CD14-positive monocyte (primary cell): ENCODE data around the gene FADS3. TPM values are rescaled to one million over a fixed set of nuclear protein-coding genes. Genes with fewer than 3 reads are reported as not detected.

Experiments
- DNase-seq, 3 donors: peaks; one replicate each; pipeline ENCODE4 v3.0.0-alpha.2; 2011 to 2022
- H2AFZ ChIP-seq: 2 replicates; pipeline ENCODE4 v1.6.0; 2012; ENCODE audit warnings: mild to moderate bottlenecking, low read depth, low read length, inconsistent platforms; ENCODE audit not compliant: insufficient read depth, poor library complexity, severe bottlenecking
- H3K27ac ChIP-seq, 2 donors: 1 replicate in 1 of 2; 2 replicates in 1 of 2; pipeline ENCODE4 v1.5.1; 2012 to 2013; ENCODE audit warnings: low read length in 2 of 2, control low read depth in 1 of 2, inconsistent platforms in 1 of 2, low read depth in 1 of 2, mild to moderate bottlenecking in 1 of 2
- H3K27me3 ChIP-seq, 2 donors: one replicate each; pipeline versions ENCODE4 v1.6.0 to v1.6.1; 2011 to 2013; ENCODE audit warnings: low read length in 2 of 2; ENCODE audit not compliant: control insufficient read depth in 2 of 2, insufficient read depth in 2 of 2
- H3K36me3 ChIP-seq, 2 donors: replicated peaks in 1 of 2; 1 replicate in 1 of 2; 2 replicates in 1 of 2; pipeline versions ENCODE4 v1.5.1 to v1.6.1; 2012 to 2013; ENCODE audit warnings: low read length in 2 of 2, control low read depth in 1 of 2, inconsistent platforms in 1 of 2, mild to moderate bottlenecking in 1 of 2; ENCODE audit not compliant: insufficient read depth in 2 of 2, control insufficient read depth in 1 of 2
- H3K4me1 ChIP-seq, 2 donors: 1 replicate in 1 of 2; 2 replicates in 1 of 2; pipeline versions ENCODE4 v1.5.1 to v1.6.1; 2012 to 2013; ENCODE audit warnings: low read length in 2 of 2, control low read depth in 1 of 2, inconsistent platforms in 1 of 2, mild to moderate bottlenecking in 1 of 2, moderate library complexity in 1 of 2; ENCODE audit not compliant: insufficient read depth in 2 of 2, control insufficient read depth in 1 of 2
- H3K4me2 ChIP-seq: replicated peaks from 2 replicates; pipeline ENCODE3; 2012; ENCODE audit warnings: low read length, moderate library complexity, mild to moderate bottlenecking; ENCODE audit not compliant: poor library complexity, severe bottlenecking; ENCODE audit errors: extremely low read depth
- H3K4me3 ChIP-seq, 3 experiments: fragments of 200-600 bp in 1 of 3; sonication (generic) in 1 of 3; replicated peaks in 1 of 3; 1 replicate in 2 of 3; 2 replicates in 1 of 3; pipeline ENCODE4 v1.5.1; 2011 to 2013; ENCODE audit warnings: low read length in 3 of 3, mild to moderate bottlenecking in 3 of 3, control low read depth in 2 of 3, low read depth in 2 of 3, inconsistent platforms in 1 of 3, moderate library complexity in 1 of 3
- H3K79me2 ChIP-seq: 2 replicates; pipeline ENCODE4 v1.6.0; 2012; ENCODE audit warnings: mild to moderate bottlenecking, control low read depth, inconsistent platforms, low read length, moderate library complexity; ENCODE audit not compliant: insufficient read depth
- H3K9ac ChIP-seq: 2 replicates; pipeline ENCODE4 v1.6.0; 2017; ENCODE audit warnings: low read length, mild to moderate bottlenecking; ENCODE audit not compliant: insufficient read depth, poor library complexity, severe bottlenecking
- H3K9me3 ChIP-seq, 2 donors: replicated peaks in 1 of 2; 1 replicate in 1 of 2; 2 replicates in 1 of 2; pipeline versions ENCODE4 v1.5.1 to v1.6.1; 2012 to 2013; ENCODE audit warnings: low read length in 2 of 2, control low read depth in 1 of 2; ENCODE audit not compliant: control insufficient read depth in 1 of 2, insufficient read depth in 1 of 2
- H4K20me1 ChIP-seq: 2 replicates; pipeline ENCODE4 v1.6.0; 2012; ENCODE audit warnings: mild to moderate bottlenecking, low read length, control low read depth, moderate library complexity; ENCODE audit not compliant: insufficient read depth
- H3K27ac Mint-ChIP-seq, 7 donors: one replicate each; pipeline ENCODE4 v1.8.0; 2020; ENCODE audit warnings: mild to moderate bottlenecking in 7 of 7, mixed read lengths in 7 of 7, moderate library complexity in 6 of 7, inconsistent platforms in 2 of 7
- H3K27me3 Mint-ChIP-seq, 3 donors: one replicate each; pipeline ENCODE4 v1.8.0; 2021 to 2022; ENCODE audit warnings: low read depth in 3 of 3, mild to moderate bottlenecking in 3 of 3, mixed read lengths in 3 of 3, moderate library complexity in 3 of 3, inconsistent platforms in 1 of 3
- H3K36me3 Mint-ChIP-seq, 2 donors: one replicate each; pipeline ENCODE4 v1.8.0; 2020; ENCODE audit warnings: mixed read lengths in 2 of 2, inconsistent platforms in 1 of 2, mild to moderate bottlenecking in 1 of 2
- H3K4me1 Mint-ChIP-seq: one replicate; pipeline ENCODE4 v1.8.0; 2020; ENCODE audit warnings: mild to moderate bottlenecking, mixed read lengths
- H3K4me3 Mint-ChIP-seq, 2 donors: one replicate each; pipeline ENCODE4 v1.8.0; 2020; ENCODE audit warnings: mild to moderate bottlenecking in 2 of 2, mixed read lengths in 2 of 2, moderate library complexity in 1 of 2
- H3K9me3 Mint-ChIP-seq, 7 donors: one replicate each; pipeline ENCODE4 v1.8.0; 2020 to 2022; ENCODE audit warnings: mixed read lengths in 7 of 7, mild to moderate bottlenecking in 6 of 7, moderate library complexity in 6 of 7, inconsistent platforms in 2 of 7
- CTCF ChIP-seq: fragments of 200-600 bp; IDR thresholded peaks from one replicate; pipeline ENCODE4 v1.8.0; 2022; ENCODE audit warnings: antibody characterized with exemption, mild to moderate bottlenecking
- WGBS: methylation state at CpG from one replicate; pipeline ENCODE4 v1.1.5; 2013; ENCODE audit warnings: missing lambda C conversion rate; ENCODE audit not compliant: insufficient coverage; 5-methylcytosine and 5-hydroxymethylcytosine counted together
- intact Hi-C, 2 donors: fragments of 100-400 bp; cut with micrococcal nuclease; formaldehyde crosslinking; loops; one replicate each; pipeline versions ENCODE4 v1.15.0 to v1.15.1; 2023
- polyA plus RNA-seq, 3 donors: library from polyadenylated mRNA; depleted of rRNA in 1 of 3; unstranded in 2 of 3; stranded (reverse) in 1 of 3; fragments of 300-500 nt in 2 of 3; fragments of >200 nt in 1 of 3; fragmentation: Illumina TruSeq in 2 of 3; gene quantifications; 1 replicate in 2 of 3; 2 replicates in 1 of 3; pipeline ENCODE4 v1.2.3, GENCODE V29; 2012 to 2021

FADS3 gene
- polyA plus RNA-seq, 3 donors = 2.5 to 6.8 (median 5.8) TPM

- intact Hi-C loops = no loop called here
Observed at GRCh38 chr11:61846362-61847020, 44.9 kb downstream of the FADS3 start.

GRCh38 chr11:61844909-61845565 lies 46.3 kb downstream of the FADS3 start:
- Mint-ChIP-seq H3K4me3 (no peak overlapping the region), H3K27me3 (peaks cover 0 to 5% (median 0%) of the 10 kb centered on the region in 3 donors), H3K36me3 (peaks cover 44 to 93% of the 10 kb centered on the region in 2 donors), H3K4me1 (no peaks in the 10 kb centered on the region), H3K9me3 (peaks cover 0 to 2% (median 0%) of the 10 kb centered on the region in 7 donors), H3K27ac (peak overlapping the region in 2 of 7 donors; percentile 61)
- no peak for TF ChIP-seq CTCF
- no peak for DNase-seq
- Histone ChIP-seq H3K9me3 (no peaks in the 10 kb centered on the region), H3K36me3 (peaks cover 19 to 61% of the 10 kb centered on the region in 2 donors), H3K4me2 (no peak overlapping the region), H2AFZ (no peak overlapping the region), H3K4me1 (no peaks in the 10 kb centered on the region), H3K27ac (no peak overlapping the region), H3K9ac (no peak overlapping the region), H4K20me1 (no peaks in the 10 kb centered on the region), H3K4me3 (no peak overlapping the region), H3K27me3 (no peaks in the 10 kb centered on the region), H3K79me2 (no peaks in the 10 kb centered on the region)
- intact Hi-C loops = no loop called here
- 100% methylated on average over 4 of the region's 16 CpGs for WGBS

More at GRCh38 chr11:61846362-61847020, 44.9 kb downstream of the FADS3 start:
- Mint-ChIP-seq H3K27ac (peak overlapping the region in 1 of 7 donors; percentile 78), H3K4me3 (no peak overlapping the region), H3K36me3 (peaks cover 34 to 93% of the 10 kb centered on the region in 2 donors), H3K9me3 (peaks cover 0 to 2% (median 0%) of the 10 kb centered on the region in 7 donors), H3K27me3 (peaks cover 0 to 5% (median 0%) of the 10 kb centered on the region in 3 donors), H3K4me1 (no peaks in the 10 kb centered on the region)
- H3K9ac ChIP-seq = no peak overlapping the region
- peaks cover 18 to 59% of the 10 kb centered on the region in 2 donors for H3K36me3 ChIP-seq
- H3K27ac ChIP-seq = no peak overlapping the region
- no peak overlapping the region for H3K4me3 ChIP-seq
- no peaks in the 10 kb centered on the region for H3K27me3 ChIP-seq
- WGBS = 98% methylated on average over 7 of the region's 10 CpGs
- no peak for DNase-seq
- TF ChIP-seq CTCF = no peak
- H3K4me1 ChIP-seq = no peaks in the 10 kb centered on the region
- no peak overlapping the region for H2AFZ ChIP-seq
- H3K9me3 ChIP-seq = no peaks in the 10 kb centered on the region
- H3K79me2 ChIP-seq = no peaks in the 10 kb centered on the region
- H3K4me2 ChIP-seq = no peak overlapping the region
- no peaks in the 10 kb centered on the region for H4K20me1 ChIP-seq
